ENCODE data around the gene FAM13A. TPM values are rescaled to one million over a fixed set of nuclear protein-coding genes. Genes with fewer than 3 reads are reported as not detected.

Gene FAM13A
- total RNA-seq, 4 donors from 2014 or later = 72.3 to 105 (median 90.0) TPM

GRCh38 chr4:89001647-89002445 lies 55.1 kb downstream of the FAM13A start:
- no peak for DNase-seq
- Histone ChIP-seq H3K9me3 (no peaks in the 10 kb centered on the region), H3K4me1 (peaks cover 0 to 4% (median 0%) of the 10 kb centered on the region in 4 donors), H3K27me3 (no peaks in the 10 kb centered on the region), H3K36me3 (no peaks in the 10 kb centered on the region), H3K27ac (peak overlapping the region in 2 of 4 donors; percentile 23 to 25), H3K4me3 (no peak overlapping the region)
- no peak for TF ChIP-seq POLR2A (IDR thresholded peaks at IDR 0.05)
- TF ChIP-seq, protein P1, sequence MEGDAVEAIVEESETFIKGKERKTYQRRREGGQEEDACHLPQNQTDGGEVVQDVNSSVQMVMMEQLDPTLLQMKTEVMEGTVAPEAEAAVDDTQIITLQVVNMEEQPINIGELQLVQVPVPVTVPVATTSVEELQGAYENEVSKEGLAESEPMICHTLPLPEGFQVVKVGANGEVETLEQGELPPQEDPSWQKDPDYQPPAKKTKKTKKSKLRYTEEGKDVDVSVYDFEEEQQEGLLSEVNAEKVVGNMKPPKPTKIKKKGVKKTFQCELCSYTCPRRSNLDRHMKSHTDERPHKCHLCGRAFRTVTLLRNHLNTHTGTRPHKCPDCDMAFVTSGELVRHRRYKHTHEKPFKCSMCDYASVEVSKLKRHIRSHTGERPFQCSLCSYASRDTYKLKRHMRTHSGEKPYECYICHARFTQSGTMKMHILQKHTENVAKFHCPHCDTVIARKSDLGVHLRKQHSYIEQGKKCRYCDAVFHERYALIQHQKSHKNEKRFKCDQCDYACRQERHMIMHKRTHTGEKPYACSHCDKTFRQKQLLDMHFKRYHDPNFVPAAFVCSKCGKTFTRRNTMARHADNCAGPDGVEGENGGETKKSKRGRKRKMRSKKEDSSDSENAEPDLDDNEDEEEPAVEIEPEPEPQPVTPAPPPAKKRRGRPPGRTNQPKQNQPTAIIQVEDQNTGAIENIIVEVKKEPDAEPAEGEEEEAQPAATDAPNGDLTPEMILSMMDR (IDR thresholded peaks at IDR 0.05) = no peak

- peak in 1 of 3 donors; percentile 57 for DNase-seq
- TF ChIP-seq, protein P1 (IDR thresholded peaks at IDR 0.05) = no peak
- Histone ChIP-seq H3K36me3 (no peaks in the 10 kb centered on the region), H3K9me3 (no peaks in the 10 kb centered on the region), H3K27me3 (no peaks in the 10 kb centered on the region), H3K4me3 (no peak overlapping the region), H3K27ac (peak overlapping the region in 2 of 4 donors; percentile 25 to 34), H3K4me1 (peaks cover 0 to 4% (median 0%) of the 10 kb centered on the region in 4 donors)
Measured at GRCh38 chr4:89000844-89001360, 56.1 kb downstream of the FAM13A start.

GRCh38 chr4:89000382-89000781 lies 56.6 kb downstream of the FAM13A start:
- H3K36me3 ChIP-seq = no peaks in the 10 kb centered on the region
- peak overlapping the region in 2 of 4 donors; percentile 19 to 34 for H3K27ac ChIP-seq
- TF ChIP-seq, protein P1 (IDR thresholded peaks at IDR 0.05) = no peak
- TF ChIP-seq POLR2A (IDR thresholded peaks at IDR 0.05) = no peak

DNA sequence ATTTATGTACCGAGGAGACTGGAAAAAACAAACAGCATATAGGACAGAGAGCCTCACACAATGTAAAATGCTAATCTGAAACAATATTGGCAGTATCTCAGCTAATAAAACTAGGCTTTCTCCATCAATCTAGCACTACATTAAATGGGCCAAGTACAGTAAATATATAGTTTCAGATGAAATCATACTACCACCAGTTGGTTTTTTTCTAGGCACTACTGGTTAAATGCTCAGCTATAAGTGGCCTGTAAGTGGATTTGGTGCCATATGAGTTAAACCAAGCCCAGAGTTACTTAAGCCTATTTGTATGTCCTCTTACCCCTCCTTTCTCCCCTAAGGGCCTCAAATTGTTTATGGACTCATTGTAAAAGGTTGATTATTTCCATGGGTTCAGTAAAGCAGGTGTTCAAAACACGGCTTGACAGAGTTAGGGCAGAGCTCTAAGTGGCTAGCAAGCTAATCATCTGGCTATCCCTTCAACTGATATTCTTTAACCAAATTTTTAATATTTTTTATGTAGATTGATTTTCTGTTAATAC lies 57.5 kb downstream of the FAM13A start:
- H3K27me3 ChIP-seq = no peaks in the 10 kb centered on the region
- no peak for DNase-seq
- H3K9me3 ChIP-seq = no peaks in the 10 kb centered on the region

More at GRCh38 chr4:89000382-89000781, 56.6 kb downstream of the FAM13A start:
- no peak for DNase-seq
- Histone ChIP-seq H3K9me3 (no peaks in the 10 kb centered on the region), H3K4me3 (no peak overlapping the region), H3K27me3 (no peaks in the 10 kb centered on the region), H3K4me1 (peaks cover 0 to 4% (median 0%) of the 10 kb centered on the region in 4 donors)

GRCh38 chr4:88998891-88999290 lies 58.1 kb downstream of the FAM13A start:
- DNase-seq = no peak
- Histone ChIP-seq H3K4me3 (no peak overlapping the region), H3K27me3 (no peaks in the 10 kb centered on the region), H3K9me3 (no peaks in the 10 kb centered on the region), H3K4me1 (peaks cover 0 to 4% (median 0%) of the 10 kb centered on the region in 4 donors), H3K36me3 (no peaks in the 10 kb centered on the region), H3K27ac (no peak overlapping the region)
- TF ChIP-seq, protein P1 (IDR thresholded peaks at IDR 0.05) = no peak
- no peak for TF ChIP-seq POLR2A (IDR thresholded peaks at IDR 0.05)

More for the DNA sequence above, 57.5 kb downstream of the FAM13A start:
- H3K36me3 ChIP-seq = no peaks in the 10 kb centered on the region
- no peak overlapping the region for H3K4me3 ChIP-seq
- peaks cover 0 to 4% (median 0%) of the 10 kb centered on the region in 4 donors for H3K4me1 ChIP-seq
- TF ChIP-seq, protein P1 (IDR thresholded peaks at IDR 0.05) = no peak
- no peak for TF ChIP-seq POLR2A (IDR thresholded peaks at IDR 0.05)
- no peak overlapping the region for H3K27ac ChIP-seq
